CD4-positive, alpha-beta T cell treated with Interleukin-17A for 1 hour (primary cell): Measurements from ENCODE around the gene PTGS1.

Source experiments
- DNase-seq: peaks from one replicate; pipeline ENCODE4 v3.0.0-alpha.2; 2020

PTGS1 gene

DNA sequence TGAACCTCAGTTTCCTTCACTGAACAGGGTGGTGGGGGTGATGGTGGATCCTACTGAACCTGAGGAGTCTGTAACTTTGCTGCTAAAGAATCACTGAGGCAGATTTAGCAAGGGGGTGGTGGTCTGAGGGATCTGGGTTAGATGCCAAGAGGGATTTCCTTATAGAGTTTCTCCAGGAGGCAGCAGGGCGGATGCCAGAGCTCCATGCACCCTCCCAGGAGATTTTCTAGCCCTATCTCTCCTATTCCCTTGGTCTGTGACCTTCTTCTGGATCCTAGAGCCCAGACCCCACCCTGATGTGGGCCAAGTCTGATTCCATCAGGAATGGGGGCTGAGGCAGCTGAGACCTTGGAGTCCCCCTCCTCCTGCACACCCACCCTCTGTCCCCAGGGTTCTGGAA lies 6.0 kb downstream of the PTGS1 start:
- no peak for DNase-seq

DNA sequence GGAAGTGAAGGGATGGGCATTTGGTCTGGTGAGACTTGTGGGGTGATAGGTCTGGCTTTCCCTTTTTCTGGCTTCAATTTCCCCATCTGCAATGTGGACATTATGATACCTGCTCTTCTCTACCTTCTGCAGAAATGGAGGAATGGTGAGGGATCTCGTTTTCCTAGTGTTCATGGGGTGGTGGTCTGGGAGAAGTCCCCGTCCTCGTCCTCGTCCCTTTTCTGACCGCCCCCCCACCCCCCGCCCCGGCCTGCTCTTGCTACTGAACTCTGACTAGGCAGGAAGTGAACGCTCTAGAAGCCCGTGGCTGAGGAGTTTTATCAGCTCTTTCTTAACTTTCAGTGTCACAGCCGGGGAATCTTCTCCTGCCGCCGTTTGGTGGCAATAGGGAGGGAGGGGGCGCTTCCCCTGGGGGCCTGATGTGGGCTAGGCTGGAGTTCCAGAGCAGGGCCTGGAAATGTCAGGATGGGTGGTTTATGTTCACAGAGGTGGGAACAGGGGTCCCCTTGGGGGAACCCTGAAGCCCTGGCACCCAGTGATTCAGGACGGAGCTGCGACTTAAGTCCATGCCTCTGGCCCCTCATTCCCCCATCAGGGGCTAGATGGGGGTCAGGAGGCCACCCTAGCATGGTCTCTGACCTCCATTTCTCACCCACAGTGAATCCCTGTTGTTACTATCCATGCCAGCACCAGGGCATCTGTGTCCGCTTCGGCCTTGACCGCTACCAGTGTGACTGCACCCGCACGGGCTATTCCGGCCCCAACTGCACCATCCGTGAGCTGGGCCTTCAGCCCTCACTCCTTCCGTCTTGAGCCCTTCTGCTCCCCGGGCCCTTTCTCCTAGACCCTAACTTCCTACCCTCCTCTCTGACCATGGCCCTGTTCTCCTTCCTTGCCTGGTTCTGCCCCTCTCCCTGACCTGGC lies 6.7 kb downstream of the PTGS1 start:
- DNase-seq, result no peak

DNA sequence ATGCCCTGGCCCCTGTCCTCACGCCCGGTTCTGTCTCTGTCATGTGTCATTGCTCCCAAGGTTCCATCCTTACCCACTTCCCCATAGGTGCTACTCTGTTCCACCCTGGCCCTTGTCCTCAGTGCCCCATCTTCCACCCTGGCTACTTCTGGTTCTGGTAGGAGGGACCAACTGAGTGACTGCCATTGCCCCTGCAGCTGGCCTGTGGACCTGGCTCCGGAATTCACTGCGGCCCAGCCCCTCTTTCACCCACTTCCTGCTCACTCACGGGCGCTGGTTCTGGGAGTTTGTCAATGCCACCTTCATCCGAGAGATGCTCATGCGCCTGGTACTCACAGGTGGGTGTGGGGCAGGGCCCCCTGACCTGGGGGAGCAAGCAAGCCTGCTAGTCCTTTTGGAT lies 7.4 kb downstream of the PTGS1 start:
- DNase-seq, result no peak

DNA sequence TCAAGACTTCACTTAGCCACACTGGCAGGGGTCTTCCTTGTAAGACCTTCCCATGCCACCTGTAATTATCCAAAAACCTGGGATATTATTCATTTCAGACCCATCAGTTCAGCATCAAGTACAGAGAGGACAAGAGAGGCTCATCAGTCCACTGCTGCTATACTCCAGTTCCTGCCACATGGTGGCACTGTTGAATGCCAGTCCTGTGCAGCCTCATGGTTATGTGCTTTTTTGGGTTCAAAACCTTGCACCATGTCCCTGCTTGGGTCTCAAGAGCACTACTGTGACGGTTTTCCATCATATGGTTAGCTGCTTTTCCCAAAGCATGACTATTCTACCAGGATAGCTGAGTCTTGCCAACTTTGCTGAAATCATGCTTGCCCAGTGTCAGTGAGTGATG lies 8.5 kb downstream of the PTGS1 start:
- DNase-seq, result no peak

DNA sequence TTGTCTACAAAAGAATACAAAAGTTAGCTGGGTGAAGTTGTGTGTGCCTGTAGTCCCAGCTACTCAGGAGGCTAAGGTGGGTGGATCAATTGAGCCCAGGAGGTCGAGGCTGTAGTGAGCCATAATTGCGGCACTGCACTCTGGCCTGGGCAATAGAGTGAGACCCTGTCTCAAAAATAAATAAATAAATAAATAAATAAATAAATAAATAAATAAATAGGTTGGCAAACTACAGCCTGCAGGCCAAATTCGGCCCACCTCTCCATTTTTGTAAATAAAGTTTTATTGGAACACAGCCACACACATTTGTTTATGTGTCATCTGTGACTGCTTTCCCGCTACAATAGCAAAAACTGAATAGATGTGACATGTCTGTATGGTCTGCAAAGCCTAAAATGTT lies 9.5 kb downstream of the PTGS1 start:
- DNase-seq, result no peak

DNA sequence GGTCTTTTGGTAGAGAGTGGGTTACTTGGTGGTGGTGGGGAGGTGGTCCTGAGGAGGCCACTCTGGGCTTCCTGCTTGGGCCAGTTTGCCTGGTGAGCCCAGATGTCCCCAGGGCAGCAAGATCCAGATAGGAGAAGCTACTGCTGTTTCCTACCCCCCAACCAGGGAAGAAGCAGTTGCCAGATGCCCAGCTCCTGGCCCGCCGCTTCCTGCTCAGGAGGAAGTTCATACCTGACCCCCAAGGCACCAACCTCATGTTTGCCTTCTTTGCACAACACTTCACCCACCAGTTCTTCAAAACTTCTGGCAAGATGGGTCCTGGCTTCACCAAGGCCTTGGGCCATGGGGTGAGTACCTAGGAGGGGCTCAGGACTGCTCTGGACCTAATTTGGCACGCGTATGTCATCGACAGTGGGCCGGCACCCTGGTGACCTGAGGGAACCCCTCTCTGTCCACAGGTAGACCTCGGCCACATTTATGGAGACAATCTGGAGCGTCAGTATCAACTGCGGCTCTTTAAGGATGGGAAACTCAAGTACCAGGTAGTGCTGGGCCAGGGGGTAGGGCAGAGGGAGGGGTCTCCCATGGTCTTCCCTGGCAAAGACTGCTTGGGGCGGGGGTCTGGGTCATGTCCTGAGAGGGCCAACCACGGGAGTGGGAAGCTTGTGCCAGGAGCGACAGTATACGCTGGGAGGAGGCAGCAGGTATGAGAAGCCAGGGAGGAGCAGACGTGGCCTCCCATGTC lies 10.6 kb downstream of the PTGS1 start:
- no peak for DNase-seq

DNA sequence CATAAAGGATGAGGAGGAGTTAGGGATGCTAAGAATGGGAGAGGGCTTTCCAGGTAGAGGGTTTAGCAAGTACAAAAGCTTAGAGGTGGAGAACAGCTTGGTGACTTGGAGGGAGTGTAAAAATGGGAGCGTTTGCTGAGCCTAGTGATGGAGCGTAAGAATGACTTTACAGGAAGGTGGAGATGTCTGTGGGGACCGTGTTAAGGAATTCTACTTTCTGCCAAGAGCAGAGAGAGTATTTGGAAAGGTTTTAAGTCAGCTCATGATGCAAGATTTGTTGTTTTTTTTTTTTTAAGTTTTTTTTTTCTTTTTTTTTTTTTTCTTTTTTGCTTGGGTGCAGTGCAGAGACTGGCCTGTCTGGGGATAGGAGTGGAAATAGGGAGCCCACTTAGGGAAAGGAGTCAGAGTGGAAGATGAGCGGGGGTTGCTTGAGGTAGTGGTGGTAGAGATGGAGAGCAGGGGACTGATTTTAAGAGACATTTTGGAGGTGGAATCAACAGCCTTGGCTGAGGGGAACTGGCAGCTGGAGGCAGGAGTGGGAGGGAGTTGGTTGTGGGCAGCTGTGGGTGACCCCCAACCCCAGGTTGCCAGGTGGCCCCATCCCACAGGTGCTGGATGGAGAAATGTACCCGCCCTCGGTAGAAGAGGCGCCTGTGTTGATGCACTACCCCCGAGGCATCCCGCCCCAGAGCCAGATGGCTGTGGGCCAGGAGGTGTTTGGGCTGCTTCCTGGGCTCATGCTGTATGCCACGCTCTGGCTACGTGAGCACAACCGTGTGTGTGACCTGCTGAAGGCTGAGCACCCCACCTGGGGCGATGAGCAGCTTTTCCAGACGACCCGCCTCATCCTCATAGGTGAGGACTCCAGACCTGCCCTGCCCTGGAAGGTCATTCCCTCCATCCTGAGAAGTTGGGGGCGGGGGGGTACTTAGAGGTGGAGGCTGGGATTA lies 12.4 kb downstream of the PTGS1 start:
- no peak for DNase-seq

DNA sequence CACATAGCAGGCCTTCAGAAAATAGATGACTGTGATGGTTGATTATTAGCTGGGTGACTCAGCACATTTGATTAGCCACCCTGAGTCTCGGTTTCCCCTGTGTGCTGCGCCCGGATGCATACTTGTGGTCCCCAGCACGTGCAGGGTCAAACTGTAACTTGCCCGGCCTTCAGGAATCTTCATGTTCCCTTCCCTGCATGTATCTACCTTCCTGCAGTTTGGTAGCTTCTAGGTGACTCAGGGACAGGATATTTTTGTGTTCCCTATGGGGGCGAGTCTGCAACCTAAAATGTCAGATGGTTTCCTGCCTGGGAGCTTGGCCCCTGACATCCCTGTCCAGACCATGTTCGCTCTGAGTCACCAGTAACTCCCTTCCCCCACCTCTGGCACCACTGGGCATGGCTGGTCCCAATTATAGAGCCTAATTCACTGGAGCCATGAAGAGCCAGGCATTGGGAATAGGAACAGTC lies 13.2 kb downstream of the PTGS1 start:
- no peak for DNase-seq

DNA sequence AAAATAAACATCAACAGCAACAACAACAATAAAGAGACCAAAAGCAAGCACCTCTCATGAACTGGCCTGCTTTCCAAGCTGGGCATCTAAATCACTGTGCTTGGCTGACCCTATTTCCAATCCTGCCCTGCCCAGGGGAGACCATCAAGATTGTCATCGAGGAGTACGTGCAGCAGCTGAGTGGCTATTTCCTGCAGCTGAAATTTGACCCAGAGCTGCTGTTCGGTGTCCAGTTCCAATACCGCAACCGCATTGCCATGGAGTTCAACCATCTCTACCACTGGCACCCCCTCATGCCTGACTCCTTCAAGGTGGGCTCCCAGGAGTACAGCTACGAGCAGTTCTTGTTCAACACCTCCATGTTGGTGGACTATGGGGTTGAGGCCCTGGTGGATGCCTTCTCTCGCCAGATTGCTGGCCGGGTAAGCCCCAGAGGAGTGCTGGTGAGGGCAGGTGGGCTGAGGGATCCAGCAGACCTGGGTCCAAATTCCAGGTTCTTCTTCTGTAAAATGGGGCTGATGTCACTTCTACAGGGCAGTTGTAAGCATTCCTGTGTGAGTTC lies 15.6 kb downstream of the PTGS1 start:
- DNase-seq, result no peak

DNA sequence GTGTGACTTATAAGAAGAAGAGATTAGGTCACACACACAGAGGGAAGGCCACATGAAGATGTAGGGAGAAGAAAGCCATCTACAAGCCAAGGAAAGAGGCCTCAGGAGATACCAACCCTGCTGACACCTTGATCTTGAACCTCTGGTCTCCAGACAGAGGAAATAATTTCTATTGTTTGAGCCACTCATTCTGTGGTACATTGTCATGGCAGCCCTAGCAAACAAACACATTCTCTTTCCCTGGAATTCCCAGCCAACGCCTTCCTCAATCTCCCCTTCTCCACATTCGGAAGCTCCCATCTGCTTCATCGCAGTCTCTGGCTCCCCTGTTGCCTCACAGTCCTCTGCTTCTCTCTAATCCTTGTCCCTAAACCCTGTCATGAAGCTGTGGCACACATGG lies 16.7 kb downstream of the PTGS1 start:
- no peak for DNase-seq

DNA sequence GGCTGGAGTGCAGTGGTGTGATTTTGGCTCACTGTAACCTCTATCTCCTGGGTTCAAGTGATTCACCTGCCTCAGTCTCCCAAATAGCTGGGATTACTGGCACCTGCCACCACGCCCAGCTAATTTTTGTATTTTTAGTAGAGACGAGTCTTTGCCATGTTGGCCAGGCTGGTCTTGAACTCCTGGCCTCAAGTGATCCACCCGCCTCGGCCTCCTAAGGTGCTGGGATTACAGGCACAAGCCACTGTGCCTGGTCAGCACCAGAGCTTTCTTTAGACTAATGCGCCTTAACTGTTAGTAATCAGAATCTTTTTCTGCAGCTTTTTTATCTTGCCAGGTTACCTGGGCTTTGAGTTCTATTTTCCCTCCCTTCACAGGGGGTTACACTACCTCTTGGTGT lies 18.4 kb downstream of the PTGS1 start:
- DNase-seq, result no peak

DNA sequence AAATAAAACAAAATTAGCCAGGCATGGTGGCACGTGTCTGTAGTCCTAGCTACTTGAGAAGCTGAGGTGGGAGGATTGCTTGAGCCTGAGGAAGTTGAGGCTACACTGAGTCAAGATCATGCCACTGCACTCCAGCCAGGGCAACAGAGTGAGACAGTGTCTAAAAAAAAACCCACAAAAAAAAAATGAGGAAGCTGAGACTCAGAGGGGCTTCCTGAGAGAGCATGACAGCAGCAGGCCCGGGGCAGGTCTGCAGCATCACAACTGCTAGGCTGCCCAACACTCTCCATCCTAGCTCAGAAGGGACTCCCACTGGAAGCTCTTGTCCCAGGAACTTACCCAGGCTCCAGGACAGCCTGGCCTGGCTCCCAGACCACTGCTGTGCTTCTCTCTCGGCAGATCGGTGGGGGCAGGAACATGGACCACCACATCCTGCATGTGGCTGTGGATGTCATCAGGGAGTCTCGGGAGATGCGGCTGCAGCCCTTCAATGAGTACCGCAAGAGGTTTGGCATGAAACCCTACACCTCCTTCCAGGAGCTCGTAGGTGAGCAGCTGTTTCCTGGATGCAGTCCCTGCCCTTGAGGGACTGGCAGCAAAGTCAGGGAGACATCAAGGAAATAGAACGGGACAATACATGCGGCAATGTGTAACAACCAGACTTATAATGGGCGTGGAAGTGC lies 19.1 kb downstream of the PTGS1 start:
- no peak for DNase-seq

DNA sequence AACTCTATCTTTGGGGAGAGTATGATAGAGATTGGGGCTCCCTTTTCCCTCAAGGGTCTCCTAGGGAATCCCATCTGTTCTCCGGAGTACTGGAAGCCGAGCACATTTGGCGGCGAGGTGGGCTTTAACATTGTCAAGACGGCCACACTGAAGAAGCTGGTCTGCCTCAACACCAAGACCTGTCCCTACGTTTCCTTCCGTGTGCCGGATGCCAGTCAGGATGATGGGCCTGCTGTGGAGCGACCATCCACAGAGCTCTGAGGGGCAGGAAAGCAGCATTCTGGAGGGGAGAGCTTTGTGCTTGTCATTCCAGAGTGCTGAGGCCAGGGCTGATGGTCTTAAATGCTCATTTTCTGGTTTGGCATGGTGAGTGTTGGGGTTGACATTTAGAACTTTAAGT lies 21.5 kb downstream of the PTGS1 start:
- DNase-seq, result no peak

DNA sequence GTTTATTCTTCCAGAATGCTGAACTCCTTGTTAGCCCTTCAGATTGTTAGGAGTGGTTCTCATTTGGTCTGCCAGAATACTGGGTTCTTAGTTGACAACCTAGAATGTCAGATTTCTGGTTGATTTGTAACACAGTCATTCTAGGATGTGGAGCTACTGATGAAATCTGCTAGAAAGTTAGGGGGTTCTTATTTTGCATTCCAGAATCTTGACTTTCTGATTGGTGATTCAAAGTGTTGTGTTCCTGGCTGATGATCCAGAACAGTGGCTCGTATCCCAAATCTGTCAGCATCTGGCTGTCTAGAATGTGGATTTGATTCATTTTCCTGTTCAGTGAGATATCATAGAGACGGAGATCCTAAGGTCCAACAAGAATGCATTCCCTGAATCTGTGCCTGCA lies 21.9 kb downstream of the PTGS1 start:
- no peak for DNase-seq

DNA sequence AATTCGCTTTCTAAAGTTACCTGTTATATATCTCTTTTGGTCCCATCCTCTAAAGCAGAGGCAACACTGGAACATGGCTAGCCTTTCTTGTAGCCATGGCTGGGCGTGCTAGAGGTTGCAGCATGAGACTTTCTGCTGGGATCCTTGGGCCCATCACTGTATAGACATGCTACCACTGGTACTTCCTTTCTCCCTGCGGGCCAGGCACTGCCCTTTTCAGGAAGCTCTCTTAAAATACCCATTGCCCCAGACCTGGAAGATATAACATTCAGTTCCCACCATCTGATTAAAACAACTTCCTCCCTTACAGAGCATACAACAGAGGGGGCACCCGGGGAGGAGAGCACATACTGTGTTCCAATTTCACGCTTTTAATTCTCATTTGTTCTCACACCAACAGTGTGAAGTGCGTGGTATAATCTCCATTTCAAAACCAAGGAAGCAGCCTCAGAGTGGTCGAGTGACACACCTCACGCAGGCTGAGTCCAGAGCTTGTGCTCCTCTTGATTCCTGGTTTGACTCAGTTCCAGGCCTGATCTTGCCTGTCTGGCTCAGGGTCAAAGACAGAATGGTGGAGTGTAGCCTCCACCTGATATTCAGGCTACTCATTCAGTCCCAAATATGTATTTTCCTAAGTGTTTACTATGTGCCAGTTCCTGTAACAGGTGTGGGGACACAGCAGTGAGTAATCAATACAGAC lies 22.6 kb downstream of the PTGS1 start:
- DNase-seq, result no peak

DNA sequence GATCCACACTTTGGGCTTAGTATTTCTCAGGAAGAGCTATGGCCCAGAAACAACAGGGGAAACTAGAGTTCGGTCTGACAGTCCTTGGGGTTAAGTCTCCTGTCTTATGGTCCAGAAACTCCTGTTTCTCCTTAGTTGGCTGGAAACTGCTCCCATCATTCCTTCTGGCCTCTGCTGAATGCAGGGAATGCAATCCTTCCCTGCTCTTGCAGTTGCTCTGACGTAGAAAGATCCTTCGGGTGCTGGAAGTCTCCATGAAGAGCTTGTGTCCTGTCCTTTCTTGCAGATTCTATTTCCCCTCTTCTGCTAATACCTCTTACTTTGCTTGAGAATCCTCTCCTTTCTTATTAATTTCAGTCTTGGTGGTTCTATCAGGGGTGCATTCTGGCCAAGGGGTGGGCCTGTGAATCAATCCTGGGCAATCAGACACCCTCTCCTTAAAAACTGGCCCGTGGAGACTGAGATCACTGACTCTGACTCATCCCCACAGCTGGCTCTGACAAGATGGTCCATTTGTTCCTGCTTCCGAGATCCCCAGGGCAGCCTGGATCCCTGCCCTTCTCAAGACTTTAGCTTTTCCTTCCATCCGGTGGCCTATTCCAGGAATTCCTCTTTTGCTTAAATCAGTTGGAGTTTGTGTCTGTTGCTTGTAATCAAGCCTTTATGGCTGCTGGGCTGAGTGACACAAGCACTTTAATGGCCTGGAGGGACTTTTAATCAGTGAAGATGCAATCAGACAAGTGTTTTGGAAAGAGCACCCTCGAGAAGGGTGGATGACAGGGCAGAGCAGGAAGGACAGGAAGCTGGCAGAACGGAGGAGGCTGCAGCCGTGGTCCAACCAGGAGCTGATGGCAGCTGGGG lies 23.7 kb downstream of the PTGS1 start:
- no peak for DNase-seq

DNA sequence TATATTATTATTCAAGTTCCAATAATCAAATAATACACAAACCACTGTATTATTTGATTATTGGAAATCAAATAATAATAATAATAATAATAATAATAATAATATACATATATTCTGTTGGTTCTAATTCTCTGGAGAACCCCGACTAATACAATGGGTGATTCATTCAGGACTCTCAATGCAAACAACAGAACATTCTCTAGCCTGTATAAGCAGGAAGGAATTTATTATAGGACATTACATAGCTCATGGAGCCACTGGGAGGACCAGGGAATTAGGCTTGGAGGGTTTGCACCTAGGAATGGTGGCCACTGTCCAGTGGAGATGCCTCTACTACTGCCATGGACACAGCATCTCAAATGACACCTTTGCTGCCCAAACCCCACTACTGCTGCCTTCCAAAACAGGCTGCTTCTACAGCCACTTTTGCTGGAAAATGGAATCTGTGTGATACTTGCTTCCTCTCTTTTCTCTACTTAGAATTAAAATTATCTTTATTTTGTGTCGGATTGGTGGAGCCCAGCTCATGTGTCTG lies 25.9 kb downstream of the PTGS1 start:
- no peak for DNase-seq

DNA sequence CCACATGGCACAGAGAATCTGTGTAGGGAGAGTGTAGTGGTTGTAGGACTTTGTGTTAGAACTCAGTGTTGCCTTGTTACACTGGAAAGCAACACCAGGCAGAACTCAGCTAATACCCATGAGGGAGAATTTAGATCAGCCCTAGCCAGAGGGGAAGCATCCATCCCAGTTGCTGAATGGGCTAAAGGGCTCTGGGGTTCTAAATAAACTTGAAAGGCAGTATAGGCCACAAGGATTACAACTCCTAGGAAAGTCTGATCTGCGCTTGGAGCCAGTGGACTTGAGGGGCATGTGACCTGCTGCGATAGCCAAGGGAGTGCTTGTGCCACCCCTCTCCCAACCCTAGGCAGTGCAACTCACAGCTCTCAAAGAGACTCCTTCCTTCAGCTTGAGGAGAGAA lies 26.9 kb downstream of the PTGS1 start:
- DNase-seq, result no peak

DNA sequence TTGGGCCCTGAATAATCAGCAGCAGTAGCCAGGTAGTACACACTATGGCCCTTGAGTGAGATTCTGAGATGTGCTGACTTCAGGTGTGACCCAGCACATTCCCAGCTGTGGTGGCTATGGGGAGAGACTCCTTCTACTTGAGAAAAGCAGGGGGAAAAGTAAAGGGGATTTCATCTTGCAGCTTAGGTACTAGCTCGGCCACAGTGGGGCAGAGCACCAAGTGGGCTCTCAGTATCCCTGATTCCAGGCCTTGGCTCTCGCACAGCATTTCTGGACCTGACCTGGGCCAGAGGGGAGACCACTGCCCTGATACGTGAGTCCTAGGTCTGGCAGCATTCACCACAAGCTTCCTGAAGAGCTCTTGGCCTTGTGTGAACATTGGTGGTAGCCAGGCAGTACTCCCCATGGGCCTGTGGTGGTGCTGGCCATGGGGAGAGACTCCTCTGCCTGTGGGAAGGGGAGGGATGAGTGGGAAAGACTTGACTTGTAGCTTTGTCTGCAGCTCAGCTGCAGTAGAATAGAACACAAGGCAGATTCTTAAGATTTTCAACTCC lies 27.6 kb downstream of the PTGS1 start:
- no peak for DNase-seq

DNA sequence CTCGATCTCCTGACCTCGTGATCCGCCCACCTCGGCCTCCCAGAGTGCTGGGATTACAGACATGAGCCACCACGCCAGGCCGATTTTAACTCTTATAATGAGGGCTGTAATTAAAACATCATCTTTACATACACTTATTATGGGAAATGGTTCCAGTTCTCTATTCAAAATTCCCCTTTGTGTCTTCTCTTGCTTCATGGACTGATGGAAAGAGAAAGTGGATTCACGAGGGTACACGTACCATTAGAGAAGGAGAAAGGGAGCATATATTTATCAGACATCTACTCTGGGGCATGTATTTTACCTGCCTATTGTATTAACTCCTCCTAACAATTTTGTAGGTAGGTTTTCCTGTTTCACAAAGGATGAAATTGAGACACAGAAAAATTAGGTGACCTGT lies 31.1 kb downstream of the PTGS1 start:
- DNase-seq, result no peak
